Neural cell (in vitro differentiated cells): ENCODE measurements around the gene TUBB3.

Experiments
- CTCF ChIP-seq: fragments of 450-650 bp; IDR thresholded peaks from 2 replicates; pipeline ENCODE4 v1.5.1; 2014; ENCODE audit warnings: antibody characterized with exemption, mild to moderate bottlenecking, moderate library complexity; ENCODE audit not compliant: poor library complexity, severe bottlenecking
- EP300 ChIP-seq: fragments of 450-650 bp; conservative IDR thresholded peaks from 2 replicates; pipeline ENCODE4 v1.6.1; 2014; ENCODE audit warnings: antibody characterized with exemption, mild to moderate bottlenecking, moderate library complexity; ENCODE audit not compliant: poor library complexity, severe bottlenecking
- EZH2 ChIP-seq: fragments of 200-600, 300-800 bp; shearing (Covaris generic), sonication (generic); IDR thresholded peaks from 2 replicates; pipeline ENCODE4 v1.6.1; 2014; ENCODE audit warnings: antibody characterized with exemption, low read length, borderline replicate concordance, mild to moderate bottlenecking; ENCODE audit not compliant: insufficient read depth, poor library complexity, severe bottlenecking

GRCh38 chr16:89971495-89972243 is 48.5 kb downstream of the TUBB3 start:
- TF ChIP-seq CTCF (no peak), EP300 (no peak), EZH2 (no peak)
